Small intestine (tissue), 16 donors: ENCODE data around the gene CDK6. TPM values are rescaled to one million over a fixed set of nuclear protein-coding genes. Genes with fewer than 3 reads are reported as not detected.
A peak's percentile ranks its signal among the peaks of the same experiment; 100 is the strongest.
"Not testable (repeated sequence)": the region's sequence is repeated elsewhere in the genome, so short reads cannot be mapped to it uniquely, and the experiment has no call there.

Source experiments
- DNase-seq, 2 donors: peaks; one replicate each; pipeline versions ENCODE4 v3.0.0 to v3.0.0-alpha.2; 2013
- FAIRE-seq: peaks from 2 replicates; lab custom pipeline; 2012; peaks lifted over from hg19 to GRCh38; lab: Jason Lieb, UNC
- H3K27ac ChIP-seq, 3 donors: one replicate each; pipeline ENCODE4 v1.5.1; 2013; ENCODE audit warnings: low read length in 2 of 3, mild to moderate bottlenecking in 2 of 3, control low read depth in 1 of 3, inconsistent platforms in 1 of 3, low read depth in 1 of 3, moderate library complexity in 1 of 3
- H3K27me3 ChIP-seq, 3 donors: one replicate each; pipeline ENCODE4 v1.6.1; 2013; ENCODE audit warnings: low read length in 3 of 3, inconsistent platforms in 1 of 3; ENCODE audit not compliant: control insufficient read depth in 3 of 3, insufficient read depth in 3 of 3
- H3K36me3 ChIP-seq, 3 donors: one replicate each; pipeline ENCODE4 v1.6.1; 2013; ENCODE audit warnings: low read length in 3 of 3, inconsistent platforms in 1 of 3, low read depth in 1 of 3, mild to moderate bottlenecking in 1 of 3, moderate library complexity in 1 of 3; ENCODE audit not compliant: control insufficient read depth in 3 of 3, insufficient read depth in 2 of 3
- H3K4me1 ChIP-seq, 3 donors: one replicate each; pipeline ENCODE4 v1.6.1; 2013; ENCODE audit warnings: low read length in 2 of 3, inconsistent platforms in 1 of 3, low read depth in 1 of 3, mild to moderate bottlenecking in 1 of 3, moderate library complexity in 1 of 3; ENCODE audit not compliant: control insufficient read depth in 3 of 3, insufficient read depth in 2 of 3
- H3K4me3 ChIP-seq, 3 donors: one replicate each; pipeline ENCODE4 v1.5.1; 2013; ENCODE audit warnings: low read length in 3 of 3, control low read depth in 1 of 3, inconsistent platforms in 1 of 3, low read depth in 1 of 3, mild to moderate bottlenecking in 1 of 3, moderate library complexity in 1 of 3
- H3K9me3 ChIP-seq, 2 donors: one replicate each; pipeline ENCODE4 v1.6.1; 2013; ENCODE audit warnings: low read depth in 1 of 2, low read length in 1 of 2; ENCODE audit not compliant: control insufficient read depth in 2 of 2, insufficient read depth in 1 of 2
- WGBS, 3 donors: extraction: QIAGEN DNeasy Blood & Tissue Kit; methylation state at CpG; one replicate each; pipeline ENCODE4 v1.1.7; 2013; 5-methylcytosine and 5-hydroxymethylcytosine counted together
- long read RNA-seq, 10 donors: transcript quantifications; one replicate each; lab custom pipeline, GENCODE V29; 2026
- polyA plus RNA-seq, 4 donors: library from polyadenylated mRNA; stranded (reverse) in 3 of 4; unstranded in 1 of 4; fragments of 200-250 nt in 3 of 4; fragments of 120-200 nt in 1 of 4; gene quantifications; one replicate each; pipeline versions ENCODE4 v1.2.1 to v1.2.3, GENCODE V29; 2013
- donor health status: healthy with polysubstance abuse.
- donor health status: control.
- donor health status: control.
- donor health status: Bipolar disorder and iron deficiency.
- donor health status: healthy.

The CDK6 gene
- polyA plus RNA-seq = 10 to 100 TPM in 2 of 4 donors, 1 to 10 TPM in 2; 1.6 to 28.0 (median 8.1) TPM
- long read RNA-seq, donor 1, full-length matches to known transcripts = 5 of 5 reads
- long read RNA-seq, donor 1, partial matches to known transcripts = 0 of 5 reads
- long read RNA-seq, donor 1, other reads (novel, unspliced or antisense) = 0 of 5 reads
- long read RNA-seq, donor 2, partial matches to known transcripts = 0 of 2 reads
- long read RNA-seq, donor 2, other reads (novel, unspliced or antisense) = 0 of 2 reads
- long read RNA-seq, donor 3, full-length matches to known transcripts = 4 of 4 reads
- long read RNA-seq, donor 3, partial matches to known transcripts = 0 of 4 reads
- long read RNA-seq, donor 3, other reads (novel, unspliced or antisense) = 0 of 4 reads
- long read RNA-seq, donor 4, full-length matches to known transcripts = 1 of 1 reads
- long read RNA-seq, donor 4, partial matches to known transcripts = 0 of 1 reads
- long read RNA-seq, donor 4, other reads (novel, unspliced or antisense) = 0 of 1 reads
- long read RNA-seq, donor 5 = 0 reads
- long read RNA-seq, donor 6 = 0 reads
- long read RNA-seq, donor 7, full-length matches to known transcripts = 8 of 8 reads
- long read RNA-seq, donor 7, partial matches to known transcripts = 0 of 8 reads
- long read RNA-seq, donor 7, other reads (novel, unspliced or antisense) = 0 of 8 reads
- long read RNA-seq, donor 8, partial matches to known transcripts = 0 of 1 reads
- long read RNA-seq, donor 8, other reads (novel, unspliced or antisense) = 0 of 1 reads
- long read RNA-seq, donor 9, partial matches to known transcripts = 0 of 1 reads
- long read RNA-seq, donor 9, other reads (novel, unspliced or antisense) = 0 of 1 reads
- long read RNA-seq, donor 10, full-length matches to known transcripts = 4 of 4 reads
- long read RNA-seq, donor 10, partial matches to known transcripts = 0 of 4 reads
- long read RNA-seq, donor 10, other reads (novel, unspliced or antisense) = 0 of 4 reads

GRCh38 chr7:92836489-92836999, at the start of gene CDK6:
TSS of gene CDK6 (minus strand) at chr7:92836573. CDS start at chr7:92833323, 3,250 bp downstream.
- WGBS, 3 donors = 0 to 1% (median 1%) methylated on average over 39 to 54 of the region's 54 CpGs
- Histone ChIP-seq H3K9me3 (no peaks in the 10 kb centered on the region), H3K4me1 (peaks cover 0 to 1% (median 0%) of the 10 kb centered on the region in 3 donors), H3K27me3 (no peaks in the 10 kb centered on the region), H3K36me3 (peaks cover 0 to 7% (median 0%) of the 10 kb centered on the region in 3 donors), H3K27ac (peak within 1 kb of the TSS; percentile 38 to 94 (median 93)), H3K4me3 (peak within 1 kb of the TSS; percentile 64 to 86 (median 86))
- DNase-seq (peak; percentile 48 to 79), FAIRE-seq (no peak)

- H3K27ac ChIP-seq, FAIRE-seq, H3K4me3 ChIP-seq, DNase-seq, H3K27me3 ChIP-seq, H3K36me3 ChIP-seq, H3K4me1 ChIP-seq: not testable (repeated sequence)
- WGBS, 3 donors = 93 to 100% (median 97%) methylated on average over 2 of the region's 2 CpGs
- peaks cover 0 to 16% of the 10 kb centered on the region in 2 donors for H3K9me3 ChIP-seq
Measured at GRCh38 chr7:92886039-92886438, 49.7 kb upstream of the CDK6 start.

- Histone ChIP-seq H3K4me3 (no peak overlapping the region), H3K27me3 (no peaks in the 10 kb centered on the region), H3K36me3 (no peaks in the 10 kb centered on the region), H3K4me1 (no peaks in the 10 kb centered on the region), H3K27ac (no peak overlapping the region), H3K9me3 (peaks cover 0 to 22% of the 10 kb centered on the region in 2 donors)
- no peak for FAIRE-seq
- no peak for DNase-seq
Measured at GRCh38 chr7:92884218-92884617, 47.8 kb upstream of the CDK6 start.

GRCh38 chr7:92882760-92883159, 46.4 kb upstream of the CDK6 start:
- no peaks in the 10 kb centered on the region for H3K27me3 ChIP-seq
- H3K4me3 ChIP-seq = no peak overlapping the region
- WGBS, 3 donors = 86 to 89% (median 89%) methylated on average over 1 of the region's 1 CpG
- DNase-seq = no peak
- no peaks in the 10 kb centered on the region for H3K36me3 ChIP-seq
- peak; percentile 83 for FAIRE-seq
- no peak overlapping the region for H3K27ac ChIP-seq
- peaks cover 0 to 15% of the 10 kb centered on the region in 2 donors for H3K9me3 ChIP-seq
- H3K4me1 ChIP-seq = no peaks in the 10 kb centered on the region

GRCh38 chr7:92881091-92881485, 44.7 kb upstream of the CDK6 start:
- H3K27me3 ChIP-seq = no peaks in the 10 kb centered on the region
- no peaks in the 10 kb centered on the region for H3K36me3 ChIP-seq
- H3K9me3 ChIP-seq = peaks cover 0 to 15% of the 10 kb centered on the region in 2 donors
- FAIRE-seq = no peak
- WGBS, 3 donors = 81 to 85% (median 85%) methylated on average over 4 of the region's 4 CpGs
- H3K4me3 ChIP-seq = no peak overlapping the region
- no peaks in the 10 kb centered on the region for H3K4me1 ChIP-seq
- no peak overlapping the region for H3K27ac ChIP-seq
- DNase-seq = no peak

GRCh38 chr7:92880212-92881090, 44.1 kb upstream of the CDK6 start:
- Histone ChIP-seq H3K27ac (no peak overlapping the region), H3K9me3 (peaks cover 0 to 15% of the 10 kb centered on the region in 2 donors), H3K4me3 (no peak overlapping the region), H3K27me3 (no peaks in the 10 kb centered on the region), H3K4me1 (no peaks in the 10 kb centered on the region), H3K36me3 (no peaks in the 10 kb centered on the region)
- WGBS, 3 donors = 89 to 97% (median 90%) methylated on average over 2 of the region's 2 CpGs
- DNase-seq (peak; percentile 5 to 28), FAIRE-seq (no peak)

- Histone ChIP-seq H3K27ac (no peak overlapping the region), H3K36me3 (no peaks in the 10 kb centered on the region), H3K4me1 (no peaks in the 10 kb centered on the region), H3K4me3 (no peak overlapping the region), H3K9me3 (peaks cover 0 to 11% of the 10 kb centered on the region in 2 donors), H3K27me3 (no peaks in the 10 kb centered on the region)
- FAIRE-seq (no peak), DNase-seq (no peak)
- 71 to 89% (median 77%) methylated on average over 1 of the region's 1 CpG for WGBS, 3 donors
Measured at GRCh38 chr7:92877367-92877766, 41.0 kb upstream of the CDK6 start.
